Keratinocyte (primary cell): ENCODE results near the gene ISG20L2. TPM values are rescaled to one million over a fixed set of nuclear protein-coding genes. Genes with fewer than 3 reads are reported as not detected.

Source experiments
- DNase-seq: peaks from one replicate; pipeline ENCODE4 v3.0.0-alpha.2; 2011; ENCODE audit warnings: low read depth, missing footprints, low spot score
- FAIRE-seq: peaks from 2 replicates; lab custom pipeline; 2011; peaks lifted over from hg19 to GRCh38; lab: Jason Lieb, UNC
- H2AFZ ChIP-seq: 2 replicates; pipeline ENCODE4 v1.6.0; 2012; ENCODE audit warnings: low read length, control low read depth, inconsistent platforms; ENCODE audit not compliant: control insufficient read depth
- H3K27ac ChIP-seq: 2 replicates; pipeline ENCODE4 v1.5.1; 2011; ENCODE audit warnings: low read length; ENCODE audit not compliant: control insufficient read depth, insufficient read depth
- H3K27me3 ChIP-seq: 3 replicates; pipeline ENCODE4 v1.6.0; 2011; ENCODE audit warnings: low read length; ENCODE audit not compliant: control insufficient read depth, insufficient read depth; ENCODE audit errors: extremely low read depth
- H3K36me3 ChIP-seq, 2 experiments: 2 replicates in 1 of 2; 3 replicates in 1 of 2; pipeline ENCODE4 v1.5.1; 2011; ENCODE audit warnings: low read length in 2 of 2, mild to moderate bottlenecking in 1 of 2; ENCODE audit not compliant: control insufficient read depth in 2 of 2, insufficient read depth in 2 of 2; ENCODE audit errors: extremely low read depth in 1 of 2
- H3K4me1 ChIP-seq: 3 replicates; pipeline ENCODE4 v1.5.1; 2011; ENCODE audit warnings: low read length; ENCODE audit not compliant: control insufficient read depth, insufficient read depth; ENCODE audit errors: extremely low read depth
- H3K4me2 ChIP-seq: 3 replicates; pipeline ENCODE4 v1.6.0; 2011; ENCODE audit warnings: low read depth, low read length; ENCODE audit not compliant: control insufficient read depth, insufficient read depth; ENCODE audit errors: extremely low read depth
- H3K4me3 ChIP-seq, 3 experiments: fragments of 200-600 bp in 1 of 3; sonication (generic) in 1 of 3; 2 replicates in 2 of 3; 3 replicates in 1 of 3; pipeline ENCODE4 v1.5.1; 2011 to 2016; ENCODE audit warnings: low read length in 3 of 3, mild to moderate bottlenecking in 3 of 3, control low read depth in 2 of 3, inconsistent platforms in 1 of 3, low read depth in 1 of 3, mixed read lengths in 1 of 3, mixed run types in 1 of 3, moderate library complexity in 1 of 3; ENCODE audit not compliant: control insufficient read depth in 2 of 3, insufficient read depth in 2 of 3; ENCODE audit errors: extremely low read depth in 1 of 3
- H3K79me2 ChIP-seq: 2 replicates; pipeline ENCODE4 v1.6.0; 2012; ENCODE audit warnings: low read length; ENCODE audit not compliant: control insufficient read depth, insufficient read depth
- H3K9ac ChIP-seq: 3 replicates; pipeline ENCODE4 v1.6.0; 2011; ENCODE audit warnings: low read length; ENCODE audit not compliant: control insufficient read depth, insufficient read depth; ENCODE audit errors: extremely low read depth
- H3K9me1 ChIP-seq: 3 replicates; pipeline ENCODE4 v1.6.0; 2011; ENCODE audit warnings: low read length; ENCODE audit not compliant: control insufficient read depth, insufficient read depth; ENCODE audit errors: extremely low read depth
- H3K9me3 ChIP-seq: 2 replicates; pipeline ENCODE4 v1.5.1; 2012; ENCODE audit warnings: low read depth, low read length; ENCODE audit not compliant: control insufficient read depth
- H4K20me1 ChIP-seq: 3 replicates; pipeline ENCODE4 v1.6.0; 2011; ENCODE audit warnings: low read length; ENCODE audit not compliant: control insufficient read depth, insufficient read depth; ENCODE audit errors: extremely low read depth
- EZH2 ChIP-seq: IDR thresholded peaks from one replicate; pipeline ENCODE4 v1.6.1; 2012; ENCODE audit warnings: inconsistent platforms, mild to moderate bottlenecking, low read length, moderate library complexity
- dilution Hi-C: fragments of 300-500 bp; cut with MboI; formaldehyde crosslinking; loops from one replicate; pipeline ENCODE4 v1.7.0; 2020; ENCODE audit warnings: low sequenced_read_pairs; ENCODE audit not compliant: extremely low pct_ligation_motif_present
- polyA plus RNA-seq, 5 experiments: library from polyadenylated mRNA; depleted of rRNA in 3 of 5; stranded (reverse) in 3 of 5; stranded (forward) in 1 of 5; unstranded in 1 of 5; fragments of >200 nt; gene quantifications; 1 replicate in 1 of 5; 2 replicates in 3 of 5; 3 replicates in 1 of 5; pipeline versions ENCODE4 v1.2.1 to v1.2.3, GENCODE V29; 2011 to 2012; ENCODE audit warnings: missing spikeins in 2 of 5, low read depth in 1 of 5, low replicate concordance in 1 of 5
- TF ChIP-seq, protein P1 (sequence below), 3 experiments: IDR thresholded peaks in 1 of 3; conservative IDR thresholded peaks in 1 of 3; optimal IDR thresholded peaks in 1 of 3; 2 replicates in 2 of 3; 3 replicates in 1 of 3; pipeline versions ENCODE3 to v1.5.1; 2011; ENCODE audit warnings: low read length in 3 of 3, mild to moderate bottlenecking in 3 of 3, moderate library complexity in 2 of 3, control low read depth in 1 of 3, inconsistent platforms in 1 of 3; ENCODE audit not compliant: insufficient read depth in 2 of 3; ENCODE audit errors: extremely low read depth in 1 of 3

ISG20L2 gene
- polyA plus RNA-seq, 1 donor (not counting 4 experiments of a cell fraction or from before 2014, with no cell fraction given) = 48.6 TPM

DNA sequence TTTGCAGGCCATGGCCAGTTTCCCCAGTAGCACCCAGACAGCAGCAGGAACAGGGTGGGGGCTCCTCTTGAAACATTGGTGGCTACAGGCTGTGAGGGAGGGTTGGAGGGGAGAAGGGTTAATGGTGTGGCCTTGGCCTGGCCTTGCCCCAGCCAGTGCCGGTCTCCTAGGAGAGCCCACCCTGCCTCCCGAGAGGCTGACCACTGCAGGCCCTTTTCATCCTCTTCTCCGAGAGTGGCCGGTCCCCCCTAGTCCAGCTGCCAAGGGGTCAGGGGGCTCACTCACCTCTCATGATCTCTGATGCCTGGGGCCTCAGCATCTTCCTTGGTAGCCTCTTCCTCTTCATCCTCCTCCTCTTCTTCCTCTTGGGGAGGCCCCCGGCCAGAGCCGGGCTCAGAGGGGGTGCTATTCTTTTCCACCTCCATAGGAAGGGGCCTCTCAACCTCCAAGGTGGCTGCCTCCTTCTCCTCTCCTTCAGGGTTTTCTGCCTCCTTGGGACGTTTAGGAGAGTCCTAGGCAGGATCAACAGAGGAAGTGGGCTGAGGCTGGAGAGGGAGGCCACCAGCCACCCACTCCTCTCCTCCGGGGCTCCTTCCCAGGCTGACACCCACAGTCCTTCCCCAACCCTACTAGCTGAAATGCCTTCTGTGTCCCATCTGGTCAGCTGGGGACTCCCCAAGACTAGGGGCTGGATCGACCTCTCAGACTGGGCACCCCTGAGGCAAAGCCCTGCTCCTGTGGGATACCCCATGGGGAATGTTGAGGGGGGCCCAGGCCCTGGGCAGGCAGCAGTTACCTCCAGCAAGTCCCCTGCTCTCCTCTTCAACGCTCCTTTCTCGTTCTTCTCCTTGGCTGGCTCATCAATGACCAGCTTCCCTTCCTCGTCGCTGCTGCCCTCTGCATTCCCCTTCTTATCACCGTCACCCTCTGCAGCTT lies 15.1 kb upstream of the ISG20L2 start:
- Histone ChIP-seq H3K4me2 (no peak overlapping the region), H3K27me3 (no peaks in the 10 kb centered on the region), H3K9ac (no peak overlapping the region), H3K4me1 (peaks cover 32% of the 10 kb centered on the region), H3K36me3 (peaks cover 17 to 29% of the 10 kb centered on the region in 2 experiments), H3K9me3 (no peaks in the 10 kb centered on the region), H3K4me3 (no peak overlapping the region), H3K9me1 (no peaks in the 10 kb centered on the region), H3K27ac (no peak overlapping the region), H4K20me1 (no peaks in the 10 kb centered on the region), H2AFZ (no peak overlapping the region), H3K79me2 (peaks cover 60% of the 10 kb centered on the region)
- dilution Hi-C loops = no loop called here
- TF ChIP-seq, protein P1, sequence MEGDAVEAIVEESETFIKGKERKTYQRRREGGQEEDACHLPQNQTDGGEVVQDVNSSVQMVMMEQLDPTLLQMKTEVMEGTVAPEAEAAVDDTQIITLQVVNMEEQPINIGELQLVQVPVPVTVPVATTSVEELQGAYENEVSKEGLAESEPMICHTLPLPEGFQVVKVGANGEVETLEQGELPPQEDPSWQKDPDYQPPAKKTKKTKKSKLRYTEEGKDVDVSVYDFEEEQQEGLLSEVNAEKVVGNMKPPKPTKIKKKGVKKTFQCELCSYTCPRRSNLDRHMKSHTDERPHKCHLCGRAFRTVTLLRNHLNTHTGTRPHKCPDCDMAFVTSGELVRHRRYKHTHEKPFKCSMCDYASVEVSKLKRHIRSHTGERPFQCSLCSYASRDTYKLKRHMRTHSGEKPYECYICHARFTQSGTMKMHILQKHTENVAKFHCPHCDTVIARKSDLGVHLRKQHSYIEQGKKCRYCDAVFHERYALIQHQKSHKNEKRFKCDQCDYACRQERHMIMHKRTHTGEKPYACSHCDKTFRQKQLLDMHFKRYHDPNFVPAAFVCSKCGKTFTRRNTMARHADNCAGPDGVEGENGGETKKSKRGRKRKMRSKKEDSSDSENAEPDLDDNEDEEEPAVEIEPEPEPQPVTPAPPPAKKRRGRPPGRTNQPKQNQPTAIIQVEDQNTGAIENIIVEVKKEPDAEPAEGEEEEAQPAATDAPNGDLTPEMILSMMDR (optimal IDR thresholded peaks at IDR 0.05 in 1 of 3, IDR thresholded peaks at IDR 0.05 in 1 of 3, conservative IDR thresholded peaks at IDR 0.05 in 1 of 3; ENCODE audit: extremely low read depth in 1 of 3, insufficient read depth in 2 of 3, low read length in 3 of 3) = no peak
- TF ChIP-seq EZH2 = no peak
- DNase-seq (no peak), FAIRE-seq (no peak)

DNA sequence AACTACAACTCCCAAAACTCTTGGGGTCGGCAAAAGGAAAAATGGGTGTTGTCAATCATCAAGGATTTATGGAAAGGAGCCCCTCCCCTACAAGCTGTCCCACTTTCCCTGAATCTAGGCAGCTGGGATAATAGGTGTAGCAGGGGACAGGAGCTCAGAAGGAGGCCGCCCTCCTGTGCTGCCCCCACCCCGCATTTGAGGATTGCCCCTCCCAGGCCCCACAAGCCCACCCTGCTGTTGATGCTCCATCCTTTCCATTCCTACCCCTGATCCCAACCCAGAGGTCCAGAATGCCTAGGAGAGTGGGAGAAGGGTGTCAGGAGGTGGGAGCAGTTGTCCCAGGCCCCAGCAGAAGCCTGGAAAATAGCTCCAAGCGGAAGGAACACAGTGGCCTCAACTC lies 14.2 kb upstream of the ISG20L2 start:
- Histone ChIP-seq H3K27me3 (no peaks in the 10 kb centered on the region), H3K36me3 (peaks cover 25 to 34% of the 10 kb centered on the region in 2 experiments), H3K4me1 (peaks cover 24% of the 10 kb centered on the region), H4K20me1 (no peaks in the 10 kb centered on the region), H2AFZ (no peak overlapping the region), H3K4me3 (no peak overlapping the region), H3K9me3 (no peaks in the 10 kb centered on the region), H3K79me2 (peaks cover 57% of the 10 kb centered on the region), H3K4me2 (no peak overlapping the region), H3K27ac (no peak overlapping the region), H3K9me1 (no peaks in the 10 kb centered on the region), H3K9ac (no peak overlapping the region)
- DNase-seq (no peak), FAIRE-seq (no peak)
- dilution Hi-C loops = no loop called here
- TF ChIP-seq, protein P1 (optimal IDR thresholded peaks at IDR 0.05 in 1 of 3, IDR thresholded peaks at IDR 0.05 in 1 of 3, conservative IDR thresholded peaks at IDR 0.05 in 1 of 3; ENCODE audit: extremely low read depth in 1 of 3, insufficient read depth in 2 of 3, low read length in 3 of 3) = no peak
- no peak for TF ChIP-seq EZH2
